ENCODE results near the gene CALHM2.
"Not testable (repeated sequence)": the region's sequence is repeated elsewhere in the genome, so short reads cannot be mapped to it uniquely, and the experiment has no call there.

Gene CALHM2

DNA sequence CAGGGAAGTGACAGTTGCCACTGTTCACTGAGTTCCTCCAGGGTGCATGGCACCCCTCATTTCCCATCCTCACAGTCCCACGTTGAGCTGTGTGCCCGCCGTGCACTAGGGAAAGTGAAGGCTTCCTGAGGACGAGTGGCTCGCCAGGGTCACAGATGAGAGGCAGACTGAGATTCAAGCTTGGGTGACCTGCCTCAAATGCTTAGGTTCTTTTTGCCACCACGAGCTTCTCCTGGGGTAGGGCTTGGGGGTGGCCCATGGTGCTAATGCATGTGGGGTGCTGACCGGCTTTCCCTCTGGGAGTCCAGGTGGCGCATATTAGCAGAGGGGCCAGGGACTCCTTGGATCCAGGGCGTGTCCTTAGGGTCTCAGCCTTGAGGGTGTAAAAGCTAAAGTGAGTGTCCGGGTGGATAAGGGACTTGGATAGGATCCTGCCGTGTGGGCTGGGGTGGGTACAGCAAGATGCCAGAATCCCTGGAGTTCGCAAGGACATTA, 1.9 kb downstream of the CALHM2 start:
- no peak for DNase-seq (ENCODE audit: low spot score)

DNA sequence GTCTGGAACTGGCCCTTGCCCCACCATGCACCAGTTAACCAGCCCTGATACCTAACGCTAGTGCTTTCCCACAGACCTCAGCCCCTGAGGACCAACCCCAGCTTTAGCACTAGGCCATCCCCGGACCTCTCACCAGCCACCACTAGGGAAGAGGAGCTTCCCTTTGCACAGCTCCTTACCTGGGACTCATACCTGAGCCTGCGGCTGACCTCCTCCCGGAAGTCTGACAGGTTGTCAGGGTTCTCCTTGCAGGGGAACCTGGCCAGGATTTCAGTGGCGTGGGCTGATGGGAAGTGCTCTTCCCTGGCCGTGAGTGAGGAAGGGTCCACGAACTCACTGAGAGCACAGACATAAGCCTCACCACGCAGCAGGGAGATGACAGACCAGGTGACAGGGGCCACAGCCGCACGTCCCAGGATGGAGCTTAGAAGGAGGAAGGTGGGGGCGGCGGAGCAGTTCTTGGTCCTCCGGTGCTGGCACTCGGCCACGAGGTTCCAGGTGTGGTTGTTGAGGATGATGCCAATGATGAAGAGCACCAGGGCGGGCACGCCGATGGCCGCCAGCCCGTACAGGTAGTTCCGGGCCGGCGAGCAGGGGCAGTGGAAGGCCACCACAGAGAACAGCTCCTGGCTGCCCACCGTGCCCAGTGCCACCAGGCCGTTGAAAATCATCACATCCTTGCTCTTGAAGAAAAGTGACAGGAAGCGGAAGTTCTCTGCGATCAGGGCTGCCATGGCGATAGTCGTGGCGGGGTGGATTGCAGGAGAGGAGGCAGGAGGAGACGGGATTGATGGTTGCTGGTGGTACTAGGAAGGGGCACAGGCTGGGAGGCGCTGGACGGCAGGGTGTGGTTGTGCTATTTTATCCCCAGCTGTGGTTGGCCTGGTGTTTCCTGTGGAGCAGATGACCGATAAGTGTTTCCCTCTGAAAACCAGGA, 2.7 kb downstream of the CALHM2 start:
- no peak for DNase-seq (ENCODE audit: low spot score)

DNA sequence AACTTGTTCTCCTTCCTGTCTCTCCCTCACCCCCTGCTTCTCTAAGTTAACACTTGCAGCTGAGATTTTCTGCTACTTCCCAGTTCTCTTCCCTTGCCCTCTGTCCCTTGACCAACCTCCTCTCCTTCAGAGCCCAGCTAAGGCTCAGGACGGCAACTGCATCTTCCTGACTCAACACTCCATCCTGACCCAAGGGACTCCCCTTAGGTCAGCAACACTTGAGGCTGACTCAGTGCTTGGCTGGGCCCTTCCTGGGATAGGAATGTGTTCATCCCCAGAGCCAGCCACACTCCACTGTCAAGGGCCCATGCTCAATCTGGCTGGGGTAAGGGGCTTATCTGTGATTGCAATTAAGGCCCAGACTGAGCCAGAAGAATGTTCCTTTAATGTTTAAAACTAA, 3.4 kb downstream of the CALHM2 start:
- no peak for DNase-seq (ENCODE audit: low spot score)

DNA sequence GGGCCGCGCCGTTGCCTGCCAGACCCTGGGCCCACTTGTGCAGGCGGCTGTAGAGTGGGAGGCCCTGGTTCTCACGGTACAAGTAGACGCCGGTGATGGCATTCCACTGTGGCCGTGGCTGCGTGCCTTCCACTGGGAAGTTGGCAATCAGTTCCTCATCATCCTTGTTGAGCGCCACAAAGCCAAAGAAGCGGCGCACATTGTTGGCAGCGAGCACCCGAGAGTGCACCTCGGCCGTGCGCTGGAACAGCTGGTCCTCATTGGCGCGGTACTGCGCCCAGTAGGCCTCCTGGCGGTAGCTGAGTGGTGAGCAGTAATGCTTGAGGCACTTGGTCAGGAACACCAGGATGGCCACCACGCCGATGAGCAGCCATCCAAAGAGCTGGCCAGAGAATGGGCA, 5.0 kb downstream of the CALHM2 start:
- DNase-seq (ENCODE audit: low spot score): no peak

DNA sequence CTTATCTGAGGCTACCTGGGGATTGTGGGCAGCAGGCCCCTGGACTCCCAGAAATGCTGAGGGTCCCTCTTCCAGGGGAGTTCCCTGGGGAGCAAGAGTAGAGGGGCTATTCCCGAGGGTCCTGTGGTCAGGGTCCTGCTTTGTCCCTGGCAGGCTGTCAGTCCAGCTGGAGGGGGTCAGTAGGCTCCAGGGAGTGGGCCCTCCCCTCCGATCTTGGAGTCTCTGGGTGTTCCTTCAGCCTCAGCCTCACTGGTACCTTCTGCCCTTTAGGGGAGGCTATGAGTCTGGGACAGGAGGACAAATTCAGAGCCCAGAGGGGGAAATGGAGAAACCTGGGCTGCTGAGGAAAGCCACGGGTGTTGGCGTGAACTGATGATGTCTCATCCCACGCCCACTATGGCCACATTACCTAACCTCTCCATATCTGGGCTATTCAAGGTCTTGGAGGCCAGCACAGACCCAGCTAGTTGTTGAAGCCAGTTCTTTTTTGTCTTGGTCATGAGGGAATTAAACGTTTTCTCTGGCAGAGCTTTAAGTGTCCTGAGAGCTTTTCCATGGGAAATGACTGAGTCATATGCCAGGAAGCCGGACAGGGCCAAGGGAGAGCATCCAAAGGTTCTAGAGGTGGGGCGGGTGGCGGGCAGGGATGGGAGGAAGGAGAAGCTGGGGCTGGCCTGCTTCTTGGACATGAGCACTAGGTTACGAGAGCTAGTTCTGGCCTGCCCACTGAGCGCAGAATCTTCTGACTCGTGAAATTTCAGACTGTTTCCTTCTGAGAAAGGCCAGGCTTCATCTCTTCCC, 6.2 kb downstream of the CALHM2 start:
- DNase-seq (ENCODE audit: low spot score): no peak

DNA sequence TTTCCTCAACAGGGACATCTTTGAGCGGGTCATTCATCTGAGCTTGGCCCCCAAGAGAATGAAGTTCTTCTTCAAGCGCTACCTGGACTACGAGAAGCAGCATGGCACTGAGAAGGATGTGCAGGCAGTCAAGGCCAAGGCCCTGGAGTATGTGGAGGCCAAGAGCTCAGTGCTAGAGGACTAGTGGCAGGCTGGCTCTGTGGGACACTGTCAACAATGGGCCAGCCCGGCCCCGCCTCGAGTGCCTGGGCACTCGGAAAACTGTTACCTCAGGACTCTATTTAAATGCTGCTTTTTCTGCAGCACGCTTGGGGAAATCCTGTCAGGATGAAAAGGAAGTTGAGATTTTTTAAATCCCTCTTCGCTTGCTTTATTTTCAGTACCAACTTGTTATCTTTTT, 6.8 kb downstream of the CALHM2 start:
- DNase-seq (ENCODE audit: low spot score): no peak

DNA sequence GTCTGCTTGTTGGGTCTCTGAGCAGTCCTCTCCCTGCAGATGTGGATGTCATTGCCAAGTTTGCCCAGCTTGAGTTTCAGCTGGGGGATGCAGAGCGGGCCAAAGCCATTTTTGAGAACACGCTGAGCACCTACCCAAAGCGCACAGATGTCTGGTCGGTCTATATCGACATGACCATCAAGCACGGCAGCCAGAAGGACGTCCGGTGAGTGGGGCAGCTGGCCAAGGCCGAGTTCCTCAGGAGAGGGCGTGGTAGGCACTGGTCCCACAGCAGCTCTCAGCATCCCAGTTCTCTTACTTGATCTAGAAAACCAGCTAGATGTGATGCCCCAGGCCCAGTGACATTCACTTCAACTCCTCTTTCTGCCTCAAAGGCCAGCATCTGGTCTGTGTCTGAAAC, 7.7 kb downstream of the CALHM2 start:
- DNase-seq (ENCODE audit: low spot score): no peak

DNA sequence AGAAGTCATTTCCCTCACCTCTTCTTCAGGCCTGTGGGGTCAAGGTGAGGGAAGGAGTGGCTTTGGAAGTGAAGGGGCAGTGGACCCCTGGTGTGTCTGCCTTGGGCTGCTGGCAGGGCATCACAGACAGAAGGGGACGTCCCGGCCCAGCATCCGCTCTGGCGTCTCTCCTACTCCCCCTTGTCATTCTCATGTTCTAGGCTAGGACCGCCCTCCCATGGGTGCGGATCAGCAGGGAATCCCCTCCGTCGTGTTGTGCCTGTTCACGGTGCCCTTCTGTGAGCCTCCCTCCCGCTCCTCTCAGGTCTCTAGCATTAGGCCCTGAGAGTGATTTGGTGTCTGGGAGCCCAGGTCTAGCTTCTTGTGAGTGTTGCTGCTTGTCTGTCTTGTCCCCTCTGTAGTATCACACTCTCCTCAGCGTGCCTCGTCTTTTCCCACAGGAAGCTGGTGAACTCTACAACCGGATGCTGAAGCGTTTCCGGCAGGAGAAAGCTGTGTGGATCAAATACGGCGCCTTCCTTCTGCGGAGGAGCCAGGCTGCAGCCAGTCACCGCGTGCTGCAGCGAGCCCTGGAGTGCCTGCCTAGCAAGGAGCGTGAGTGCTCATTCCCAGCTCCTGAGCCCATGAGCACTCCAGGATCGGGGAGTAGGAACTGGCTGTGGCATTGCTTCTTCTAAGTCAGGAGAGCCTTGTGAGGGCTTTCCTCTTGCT, 8.5 kb downstream of the CALHM2 start:
- DNase-seq (ENCODE audit: low spot score): no peak

DNA sequence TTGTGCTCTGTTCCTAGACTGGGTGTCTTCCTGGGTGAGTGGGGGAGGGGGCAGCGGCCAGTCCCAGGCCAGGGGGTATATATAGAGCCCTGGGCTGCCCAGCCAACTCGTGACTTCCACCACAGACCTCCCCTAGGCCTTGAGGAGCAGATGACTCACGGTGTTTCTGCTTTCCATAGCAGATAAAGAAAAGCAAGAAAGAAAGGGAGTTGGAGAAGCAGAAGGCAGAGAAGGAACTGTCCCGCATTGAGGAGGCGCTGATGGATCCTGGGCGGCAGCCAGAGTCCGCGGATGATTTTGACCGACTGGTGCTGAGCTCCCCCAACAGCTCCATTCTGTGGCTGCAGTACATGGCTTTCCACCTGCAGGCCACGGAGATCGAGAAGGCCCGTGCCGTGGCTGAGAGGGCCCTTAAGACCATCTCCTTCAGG, 10.1 kb downstream of the CALHM2 start:
- DNase-seq (ENCODE audit: low spot score): no peak

DNA sequence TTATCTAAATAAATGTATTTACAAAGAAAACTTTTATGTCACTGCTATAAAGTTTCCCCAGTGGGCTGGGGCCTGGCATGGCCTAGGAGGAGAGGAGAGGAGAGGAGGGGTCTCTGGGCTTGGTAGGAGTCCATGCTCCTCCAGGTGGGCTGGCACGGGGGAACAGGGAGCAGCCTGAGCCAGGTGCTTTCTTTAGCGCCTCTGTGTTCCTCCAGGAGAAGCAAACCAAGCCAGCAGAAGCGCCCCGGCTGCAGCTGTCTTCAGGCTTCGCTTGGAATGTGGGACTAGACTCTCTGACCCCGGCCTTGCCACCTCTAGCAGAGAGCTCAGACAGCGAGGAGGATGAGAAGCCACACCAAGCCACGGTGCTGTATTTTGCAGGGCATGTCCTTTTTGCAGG, 10.6 kb downstream of the CALHM2 start:
- no peak for DNase-seq (ENCODE audit: low spot score)

DNA sequence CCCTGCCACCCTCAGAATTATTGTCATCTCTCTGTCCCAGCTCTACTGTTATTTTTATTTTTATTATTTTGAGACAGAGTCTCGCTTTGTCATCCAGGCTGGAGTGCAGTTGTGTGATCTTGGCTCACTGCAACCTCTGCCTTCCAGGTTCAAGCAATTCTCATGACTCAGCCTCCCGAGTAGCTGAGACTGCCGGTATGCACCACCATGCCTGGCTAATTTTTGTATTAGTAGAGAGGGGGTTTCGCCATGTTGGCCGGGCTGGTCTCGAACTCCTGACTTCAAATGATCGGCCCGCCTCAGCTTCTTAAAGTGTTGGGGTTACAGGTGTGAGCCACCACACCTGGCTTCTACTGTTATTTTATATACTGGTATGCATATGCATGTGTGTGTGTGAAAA, 11.0 kb downstream of the CALHM2 start:
- no peak for DNase-seq (ENCODE audit: low spot score)

DNA sequence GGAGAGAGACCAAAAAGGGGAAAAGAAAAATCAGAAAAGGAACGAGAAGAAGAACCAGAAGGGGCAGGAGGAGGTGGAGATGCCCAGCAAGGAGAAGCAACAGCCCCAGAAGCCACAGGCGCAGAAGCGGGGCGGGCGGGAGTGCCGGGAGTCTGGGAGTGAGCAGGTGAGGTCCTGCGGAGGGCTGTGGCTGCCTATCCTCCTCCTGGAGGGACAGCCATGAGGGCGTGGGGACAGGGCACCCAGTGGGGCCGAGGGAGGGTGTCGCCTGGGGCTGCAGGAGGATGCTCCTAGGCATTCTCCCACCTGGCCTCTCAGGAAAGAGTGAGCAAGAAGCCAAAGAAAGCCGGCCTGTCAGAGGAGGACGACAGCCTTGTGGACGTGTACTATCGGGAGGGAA, 11.8 kb downstream of the CALHM2 start:
- no peak for DNase-seq (ENCODE audit: low spot score)

DNA sequence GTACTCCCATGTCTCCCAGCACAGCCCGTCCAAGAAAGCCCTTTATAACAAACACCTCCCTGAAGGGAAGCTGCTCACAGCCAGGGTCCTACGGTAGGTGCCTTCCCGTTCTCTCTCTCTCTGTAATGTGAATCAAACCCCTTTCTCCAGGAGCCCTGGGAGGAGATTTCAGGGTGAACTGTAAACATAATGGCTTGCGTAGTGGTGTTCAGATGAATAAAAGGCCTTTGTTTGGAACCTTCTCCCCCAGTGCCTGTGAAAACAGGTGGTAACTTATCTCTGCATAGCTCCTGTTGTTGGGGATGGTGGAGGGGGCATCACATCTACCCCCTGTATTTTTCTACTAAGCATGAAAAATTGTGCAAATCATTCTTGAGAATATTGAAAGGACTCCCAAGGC, 12.4 kb downstream of the CALHM2 start:
- DNase-seq (ENCODE audit: low spot score): no peak

DNA sequence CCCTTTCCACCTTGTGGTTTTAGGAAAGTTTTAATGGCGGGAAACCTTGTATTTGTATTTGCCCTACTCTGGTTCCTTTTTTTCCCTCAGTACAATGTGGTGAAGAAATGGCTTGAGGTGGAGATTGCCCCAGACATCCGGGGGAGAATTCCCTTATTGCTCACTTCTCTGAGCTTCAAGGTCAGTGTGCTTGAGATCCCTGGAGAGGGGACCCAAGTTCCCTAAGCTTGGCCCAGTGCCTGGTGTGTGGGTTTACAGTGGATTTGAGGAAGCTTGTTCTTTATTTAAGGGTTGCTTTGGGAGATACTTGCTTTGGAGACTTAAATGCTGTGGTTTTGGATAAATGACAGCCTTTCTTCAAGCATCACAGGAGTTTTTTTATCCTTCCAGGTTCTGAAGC, 18.3 kb downstream of the CALHM2 start:
- no peak for DNase-seq (ENCODE audit: low spot score)

DNA sequence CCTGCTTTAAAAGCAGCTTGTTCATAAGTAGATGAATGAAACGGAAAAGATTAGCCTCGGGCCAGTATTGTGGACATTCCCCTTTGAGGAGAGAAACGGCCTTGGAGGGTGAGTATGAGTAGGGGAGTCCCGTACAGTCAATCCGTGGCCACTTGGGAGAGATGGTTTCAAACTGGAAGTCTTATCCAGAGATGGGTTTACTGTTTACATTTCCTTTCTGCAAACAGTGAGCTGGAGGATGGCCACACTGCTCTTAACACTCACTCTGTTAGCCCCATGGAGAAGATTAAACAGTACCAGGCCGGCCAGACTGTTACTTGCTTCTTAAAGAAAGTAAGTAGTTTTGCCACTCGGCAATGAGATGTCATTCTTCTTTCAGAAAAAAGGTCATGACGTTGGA, 20.3 kb downstream of the CALHM2 start:
- DNase-seq (ENCODE audit: low spot score): no peak

DNA sequence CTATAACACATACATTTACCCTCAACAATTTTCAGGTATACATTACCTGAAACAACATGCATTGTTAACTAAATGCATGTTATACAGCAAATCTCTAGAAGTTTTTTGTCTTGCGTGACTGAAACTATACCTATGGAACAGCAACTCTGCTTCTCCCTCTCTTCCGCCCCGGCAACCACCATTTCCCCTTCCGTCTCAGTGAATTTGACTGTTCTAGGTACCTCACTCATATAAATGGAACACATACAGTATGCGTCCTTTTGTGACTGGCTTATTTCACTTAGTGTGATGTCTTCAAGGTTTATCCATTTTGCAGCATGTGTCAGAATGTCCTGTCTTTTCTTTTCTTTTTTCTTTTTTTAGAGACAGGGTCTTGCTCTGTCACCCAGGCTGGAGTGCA, 22.5 kb downstream of the CALHM2 start:
- no peak for DNase-seq (ENCODE audit: low spot score)

DNA sequence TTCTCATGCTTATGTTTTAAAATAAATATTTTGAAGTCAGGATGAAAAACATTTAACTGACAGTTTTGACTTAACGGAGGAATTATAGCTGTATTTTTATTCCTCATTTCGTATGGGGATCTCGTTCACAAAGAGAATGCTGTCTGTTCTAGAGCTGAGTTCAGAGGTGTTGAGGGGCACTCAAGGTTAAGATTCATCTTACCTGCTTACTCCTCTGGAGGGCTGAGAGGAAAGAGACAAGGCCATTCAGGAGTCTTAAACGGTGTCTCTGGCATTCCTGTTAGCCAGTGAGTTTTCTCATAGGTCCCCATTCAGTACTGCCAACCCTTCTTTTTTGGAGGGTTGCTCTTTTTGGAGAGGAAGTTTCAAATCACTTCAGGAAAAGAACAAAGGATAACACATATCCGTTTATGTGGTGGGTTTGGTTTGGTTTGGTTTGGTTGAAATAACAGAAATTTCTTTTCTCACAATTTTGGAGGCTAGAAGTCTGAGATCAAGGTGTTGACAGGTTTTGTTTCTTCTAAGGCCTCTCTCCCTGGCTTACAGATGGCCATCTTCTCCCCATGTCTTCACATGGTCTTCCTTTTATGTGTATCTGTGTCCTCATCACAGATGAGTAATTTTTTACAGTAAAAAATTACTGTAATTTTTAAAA, 23.1 kb downstream of the CALHM2 start:
- no peak for DNase-seq (ENCODE audit: low spot score)

DNA sequence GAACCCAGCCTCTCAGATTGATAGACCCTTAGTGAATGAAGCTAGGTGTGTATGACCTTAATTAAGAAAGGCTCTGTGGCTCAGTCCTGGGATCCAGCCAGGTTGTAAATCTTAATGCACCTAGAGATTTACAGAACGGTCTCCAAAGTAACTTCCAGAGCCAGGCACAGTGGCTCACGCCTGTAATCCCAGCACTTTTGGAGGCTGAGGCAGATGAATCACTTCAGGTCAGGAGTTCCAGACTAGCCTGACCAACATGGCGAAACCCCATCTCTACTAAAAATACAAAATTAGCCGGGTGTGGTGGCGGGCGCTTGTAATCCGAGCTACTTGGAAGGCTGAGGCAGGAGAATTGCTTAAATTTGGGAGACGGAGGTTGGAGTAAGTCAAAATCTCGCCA, 24.3 kb downstream of the CALHM2 start:
- DNase-seq (ENCODE audit: low spot score): no peak

DNA sequence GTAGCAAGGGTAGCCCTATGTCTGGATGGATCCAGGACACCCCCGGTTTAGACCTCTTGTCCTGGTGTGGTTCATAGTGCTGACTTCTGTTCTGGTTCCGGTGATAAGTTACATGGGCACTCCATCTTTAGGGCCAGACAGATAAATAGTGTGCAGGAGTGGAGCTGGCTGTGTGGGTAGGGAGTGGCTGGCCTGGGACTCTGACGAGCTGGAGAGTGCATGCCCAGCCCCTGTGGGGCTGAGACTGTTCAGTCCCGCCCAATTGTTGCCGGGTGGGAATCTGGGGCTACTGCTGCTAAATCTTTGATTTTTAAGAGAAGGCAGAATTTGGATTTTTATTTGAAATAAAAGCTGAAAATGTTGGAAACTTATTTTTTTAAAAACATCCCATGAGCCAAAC, 28.4 kb downstream of the CALHM2 start:
- no peak for DNase-seq (ENCODE audit: low spot score)

DNA sequence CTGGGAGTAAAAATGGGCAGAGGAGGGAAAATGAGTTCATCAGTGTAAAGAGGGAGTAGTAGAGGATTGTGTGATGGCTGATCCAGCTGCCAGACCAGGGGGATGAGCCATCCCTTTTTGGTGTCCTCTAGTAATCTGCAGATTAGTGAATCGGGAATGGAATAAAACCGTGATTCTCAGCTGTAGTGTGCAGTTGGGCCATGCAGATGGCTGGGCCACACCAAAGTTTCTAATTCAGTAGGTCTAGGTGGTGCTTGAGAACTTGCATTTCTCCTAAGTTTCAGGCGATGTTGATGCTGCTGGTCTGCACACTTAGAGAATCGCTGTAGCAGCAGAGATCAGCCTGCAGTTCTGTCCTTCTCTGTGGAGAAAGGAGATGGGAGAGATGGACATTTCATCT, 33.1 kb downstream of the CALHM2 start:
- DNase-seq (ENCODE audit: low spot score): no peak

DNA sequence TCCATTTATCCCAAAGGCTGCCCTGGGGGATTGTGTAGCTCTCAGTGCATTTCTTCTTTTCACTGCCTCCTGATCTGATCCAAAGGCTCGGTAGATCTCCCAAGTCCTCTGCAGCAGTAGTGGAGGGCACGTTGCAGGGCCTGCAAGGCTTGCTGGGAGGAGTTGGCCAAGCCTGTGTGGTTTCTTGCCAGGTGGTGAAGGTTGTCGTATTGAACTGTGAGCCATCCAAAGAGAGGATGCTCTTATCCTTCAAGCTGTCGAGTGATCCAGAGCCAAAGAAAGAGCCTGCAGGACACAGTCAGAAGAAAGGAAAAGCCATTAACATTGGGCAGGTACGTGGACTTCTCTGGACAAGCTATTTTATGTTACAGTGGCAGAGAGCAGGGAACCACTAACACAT, 34.6 kb downstream of the CALHM2 start:
- DNase-seq (ENCODE audit: low spot score): no peak

DNA sequence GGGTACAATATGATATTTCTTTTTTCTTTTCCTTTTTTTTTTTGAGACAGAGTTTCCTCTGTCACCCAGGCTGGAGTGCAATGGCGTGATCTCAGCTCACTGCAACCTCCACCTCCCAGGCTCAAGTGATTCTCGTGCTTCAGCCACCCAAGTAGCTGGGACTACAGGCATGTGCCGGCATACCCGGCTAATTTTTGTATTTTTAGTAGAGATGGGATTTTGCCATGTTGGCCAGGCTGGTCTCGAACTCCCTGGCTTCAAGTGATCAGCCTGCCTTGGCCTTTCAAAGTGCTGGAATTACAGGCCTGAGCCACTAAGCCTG, 35.1 kb downstream of the CALHM2 start:
- DNase-seq (ENCODE audit: low spot score): not testable (repeated sequence)
